Measurements from ENCODE around the gene THOC2. TPM values are rescaled to one million over a fixed set of nuclear protein-coding genes. Genes with fewer than 3 reads are reported as not detected.

The THOC2 gene
- total and polyA plus RNA-seq, 2 donors (not counting 1 experiment from before 2014, with no cell fraction given), result 34.7 to 113 TPM

- peaks cover 0 to 16% of the 10 kb centered on the region in 2 experiments for H3K36me3 ChIP-seq (replicated peaks in 1 of 2; ENCODE audit: control extremely low read depth in 1 of 2, control insufficient read depth in 1 of 2, extremely low read depth in 1 of 2, insufficient read depth in 2 of 2, low read length in 1 of 2)
These were observed 36.5 kb downstream of the THOC2 start for GRCh38 chrX:123696334-123696733.

GRCh38 chrX:123695242-123695641, 37.6 kb downstream of the THOC2 start:
- H3K79me2 ChIP-seq (ENCODE audit: control insufficient read depth, insufficient read depth, low read length), result no peaks in the 10 kb centered on the region
- DNase-seq, result no peak
- ChIA-PET POLR2A (no interaction called here), CTCF (no interaction called here)
- H3K9ac ChIP-seq (ENCODE audit: low read length), result no peak overlapping the region
- H3K4me3 ChIP-seq (ENCODE audit: control extremely low read depth in 1 of 5, extremely low read depth in 1 of 5, insufficient read depth in 1 of 5, low read depth in 2 of 5, low read length in 4 of 5), result no peak overlapping the region
- no peaks in the 10 kb centered on the region for H3K9me3 ChIP-seq (ENCODE audit: control extremely low read depth in 1 of 3, control insufficient read depth in 2 of 3, insufficient read depth in 1 of 3, low read length in 2 of 3)
- no peak overlapping the region for H2AFZ ChIP-seq (ENCODE audit: insufficient read depth, low read depth, low read length, poor library complexity, severe bottlenecking)
- no peak overlapping the region for H3K4me3 Mint-ChIP-seq
- H3K36me3 ChIP-seq (replicated peaks in 1 of 2; ENCODE audit: control extremely low read depth in 1 of 2, control insufficient read depth in 1 of 2, extremely low read depth in 1 of 2, insufficient read depth in 2 of 2, low read length in 1 of 2), result peaks cover 0 to 13% of the 10 kb centered on the region in 2 experiments
- H3K4me1 ChIP-seq (ENCODE audit: control insufficient read depth in 2 of 2, insufficient read depth in 2 of 2, low read length in 2 of 2), result no peaks in the 10 kb centered on the region
- H3K27me3 ChIP-seq (replicated peaks in 1 of 4; ENCODE audit: control extremely low read depth in 1 of 4, control insufficient read depth in 3 of 4, insufficient read depth in 4 of 4, low read length in 3 of 4), result no peaks in the 10 kb centered on the region
- ATAC-seq (ENCODE audit: low read depth), result no peak
- H3K4me2 ChIP-seq (replicated peaks; ENCODE audit: low read depth, low read length, poor library complexity, severe bottlenecking), result no peak overlapping the region
- TF ChIP-seq CTCF (IDR thresholded peaks at IDR 0.05) (no peak), EZH2 (IDR thresholded peaks at IDR 0.05; ENCODE audit: borderline replicate concordance, insufficient read depth, low read depth, low read length, poor library complexity, severe bottlenecking) (no peak)
- no peaks in the 10 kb centered on the region for H3K4me1 Mint-ChIP-seq
- no peaks in the 10 kb centered on the region for H3K27me3 Mint-ChIP-seq
- H3K9me3 Mint-ChIP-seq (ENCODE audit: insufficient read depth), result no peaks in the 10 kb centered on the region
- intact Hi-C loops (cut with micrococcal nuclease), result no loop called here
- no peaks in the 10 kb centered on the region for H4K20me1 ChIP-seq (ENCODE audit: control insufficient read depth, insufficient read depth, low read length, poor library complexity, severe bottlenecking)
- H3K27ac ChIP-seq (ENCODE audit: low read length in 2 of 2), result no peak overlapping the region
- no peak overlapping the region for H3K27ac Mint-ChIP-seq

More at GRCh38 chrX:123696334-123696733, 36.5 kb downstream of the THOC2 start:
- Mint-ChIP-seq H3K9me3 (ENCODE audit: insufficient read depth) (no peaks in the 10 kb centered on the region), H3K4me1 (no peaks in the 10 kb centered on the region), H3K27me3 (no peaks in the 10 kb centered on the region), H3K27ac (no peak overlapping the region), H3K4me3 (no peak overlapping the region)
- POLR2A ChIA-PET, result no interaction called here
- Histone ChIP-seq H3K4me3 (ENCODE audit: control extremely low read depth in 1 of 5, extremely low read depth in 1 of 5, insufficient read depth in 1 of 5, low read depth in 2 of 5, low read length in 4 of 5) (no peak overlapping the region), H3K27ac (ENCODE audit: low read length in 2 of 2) (no peak overlapping the region), H3K27me3 (replicated peaks in 1 of 4; ENCODE audit: control extremely low read depth in 1 of 4, control insufficient read depth in 3 of 4, insufficient read depth in 4 of 4, low read length in 3 of 4) (no peaks in the 10 kb centered on the region), H4K20me1 (ENCODE audit: control insufficient read depth, insufficient read depth, low read length, poor library complexity, severe bottlenecking) (no peaks in the 10 kb centered on the region), H3K4me2 (replicated peaks; ENCODE audit: low read depth, low read length, poor library complexity, severe bottlenecking) (no peak overlapping the region), H3K79me2 (ENCODE audit: control insufficient read depth, insufficient read depth, low read length) (no peaks in the 10 kb centered on the region), H3K9me3 (ENCODE audit: control extremely low read depth in 1 of 3, control insufficient read depth in 2 of 3, insufficient read depth in 1 of 3, low read length in 2 of 3) (no peaks in the 10 kb centered on the region), H2AFZ (ENCODE audit: insufficient read depth, low read depth, low read length, poor library complexity, severe bottlenecking) (no peak overlapping the region), H3K4me1 (ENCODE audit: control insufficient read depth in 2 of 2, insufficient read depth in 2 of 2, low read length in 2 of 2) (no peaks in the 10 kb centered on the region), H3K9ac (ENCODE audit: low read length) (no peak overlapping the region)
- CTCF ChIA-PET, result interaction anchor here (0.6 kb wide), 1 partner anchor 29 kb away, joined by 3 read pairs; no protein-coding TSS in a partner anchor
- ATAC-seq (ENCODE audit: low read depth), result no peak
- TF ChIP-seq CTCF (IDR thresholded peaks at IDR 0.05) (no peak), EZH2 (IDR thresholded peaks at IDR 0.05; ENCODE audit: borderline replicate concordance, insufficient read depth, low read depth, low read length, poor library complexity, severe bottlenecking) (no peak)
- no CpG with 5 or more reads among the region's 2 CpGs for WGBS (ENCODE audit: insufficient coverage)
- intact Hi-C loops (cut with micrococcal nuclease), result no loop called here
- no peak for DNase-seq

Measured in B cell (primary cell).